Measurements from ENCODE around the gene TOM1L1. TPM values are rescaled to one million over a fixed set of nuclear protein-coding genes. Genes with fewer than 3 reads are reported as not detected.

The TOM1L1 gene
- total RNA-seq, 1 experiment from 2014 or later, result 58.5 TPM

- Mint-ChIP-seq H3K27ac (peak overlapping the region; percentile 81), H3K4me1 (peaks cover 21% of the 10 kb centered on the region), H3K4me3 (no peak overlapping the region; the same call in 1 of the 2 replicates)
Measured at GRCh38 chr17:54898576-54898975, 2.1 kb upstream of the TOM1L1 start.

GRCh38 chr17:54899201-54899600, 1.5 kb upstream of the TOM1L1 start:
- Mint-ChIP-seq H3K27me3 (ENCODE audit: low read depth) (no peaks in the 10 kb centered on the region), H3K27ac (peak overlapping the region; percentile 81; the same call in 1 of the 2 replicates), H3K4me3 (no peak overlapping the region; the same call in none of the 2 replicates), H3K36me3 (peaks cover 8% of the 10 kb centered on the region), H3K4me1 (peaks cover 21% of the 10 kb centered on the region), H3K9me3 (0 out of 2 replicates have a peak, but pooled peaks cover 5% of the 10 kb centered on the region)
- ChIA-PET POLR2A (no interaction called here), CTCF (interaction anchor here (0.5 to 1.9 kb wide), 4 partner anchors 8 to 1292 kb away, joined by 3 to 4 read pairs (median 3); no protein-coding TSS in a partner anchor)
- ATAC-seq, result no peak
- DNase-seq (ENCODE audit: low spot score), result no peak
- TF ChIP-seq NR3C1 (CRISPR knock-in tag; conservative IDR thresholded peaks at IDR 0.05; ENCODE audit: low read depth) (no peak), PRDM15 (CRISPR knock-in tag; IDR thresholded peaks at IDR 0.05) (no peak), MYBL2 (CRISPR knock-in tag; IDR thresholded peaks at IDR 0.05) (no peak), E2F5 (CRISPR knock-in tag; IDR thresholded peaks at IDR 0.05) (no peak), HMGA2 (CRISPR knock-in tag; IDR thresholded peaks at IDR 0.05) (no peak), ATF1 (CRISPR knock-in tag; IDR thresholded peaks at IDR 0.05) (no peak), FOXP1 (CRISPR knock-in tag; IDR thresholded peaks at IDR 0.05; ENCODE audit: borderline replicate concordance) (no peak)

More at GRCh38 chr17:54898576-54898975, 2.1 kb upstream of the TOM1L1 start:
- Mint-ChIP-seq H3K36me3 (peaks cover 8% of the 10 kb centered on the region), H3K27me3 (ENCODE audit: low read depth) (no peaks in the 10 kb centered on the region), H3K9me3 (0 out of 2 replicates have a peak, but pooled peaks cover 5% of the 10 kb centered on the region)
- ChIA-PET CTCF (interaction anchor here (1.9 kb wide), 1 partner anchor 9 kb away, joined by 4 read pairs; no protein-coding TSS in a partner anchor), POLR2A (no interaction called here)
- DNase-seq (ENCODE audit: low spot score) (no peak), ATAC-seq (no peak)
- TF ChIP-seq MAX (CRISPR knock-in tag; IDR thresholded peaks at IDR 0.05) (no peak), TEAD4 (CRISPR knock-in tag; IDR thresholded peaks at IDR 0.05) (no peak), CTCF (IDR thresholded peaks at IDR 0.05) (no peak), ATF1 (CRISPR knock-in tag; IDR thresholded peaks at IDR 0.05) (no peak), NFE2L1 (CRISPR knock-in tag; IDR thresholded peaks at IDR 0.05) (no peak), TCF7 (CRISPR knock-in tag; IDR thresholded peaks at IDR 0.05; ENCODE audit: low read depth) (no peak), ZNF263 (CRISPR knock-in tag; IDR thresholded peaks at IDR 0.05; ENCODE audit: low read depth) (no peak), NR1H2 (CRISPR knock-in tag; IDR thresholded peaks at IDR 0.05) (no peak), ZNF138 (CRISPR knock-in tag; conservative IDR thresholded peaks at IDR 0.05) (no peak), PRRX2 (CRISPR knock-in tag; IDR thresholded peaks at IDR 0.05) (no peak), FOXK1 (CRISPR knock-in tag; IDR thresholded peaks at IDR 0.05) (no peak), NR3C1 (CRISPR knock-in tag; conservative IDR thresholded peaks at IDR 0.05; ENCODE audit: low read depth) (no peak), ZNF532 (CRISPR knock-in tag; IDR thresholded peaks at IDR 0.05; ENCODE audit: borderline replicate concordance) (no peak)
